ENCODE data around the gene EVI5L. TPM values are rescaled to one million over a fixed set of nuclear protein-coding genes. Genes with fewer than 3 reads are reported as not detected.
A peak's percentile ranks its signal among the peaks of the same experiment; 100 is the strongest.
"Not testable (repeated sequence)": the region's sequence is repeated elsewhere in the genome, so short reads cannot be mapped to it uniquely, and the experiment has no call there.

The EVI5L gene
- total and polyA plus RNA-seq, 2 donors (not counting 1 experiment from before 2014, with no cell fraction given): 10.4 to 16.5 TPM

DNA sequence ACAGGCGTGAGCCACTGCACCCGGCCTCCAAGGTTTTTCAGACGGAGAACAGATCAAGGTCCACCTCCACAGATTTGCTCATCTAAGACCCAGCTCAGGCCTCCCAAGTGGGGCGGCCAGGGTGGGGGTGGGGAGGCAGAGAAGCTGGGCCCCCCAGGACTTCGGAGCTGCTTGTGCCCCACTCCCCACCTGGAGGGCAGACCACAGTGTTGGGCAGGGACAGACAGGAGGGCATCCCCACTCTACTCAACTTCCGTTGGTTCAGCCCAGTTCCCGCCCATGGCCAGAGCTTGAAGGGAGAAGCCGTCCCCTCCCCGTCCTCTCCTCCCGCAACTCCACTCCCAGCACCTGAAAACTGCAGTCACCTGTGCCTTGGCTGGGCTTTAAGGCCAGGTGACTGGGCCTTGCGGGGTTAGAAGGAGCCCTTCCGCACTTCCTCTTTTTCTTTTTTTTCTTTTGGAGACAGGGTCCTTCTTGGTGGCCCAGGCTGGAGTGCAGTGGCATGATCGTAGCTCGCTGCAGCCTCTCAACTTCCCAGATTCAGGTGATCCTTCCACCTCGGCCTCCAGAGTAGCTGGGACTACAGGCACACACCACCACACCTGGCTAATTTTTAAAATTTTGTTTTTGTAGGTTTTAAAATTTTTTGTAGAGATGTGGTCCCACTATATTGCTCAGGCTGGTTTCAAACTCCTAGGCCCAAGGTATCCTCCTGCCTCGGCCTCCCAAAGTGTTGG is 57.6 kb downstream of the EVI5L start:
- no peak overlapping the region for H2AFZ ChIP-seq (ENCODE audit: low read length)
- H3K4me2 ChIP-seq (ENCODE audit: extremely low read depth, insufficient read depth, low read length): peak overlapping the region; percentile 87
- H3K27me3 ChIP-seq (ENCODE audit: control insufficient read depth, insufficient read depth, low read length): no peaks in the 10 kb centered on the region
- no peak overlapping the region for H3K27ac ChIP-seq (ENCODE audit: insufficient read depth, low read length)
- no peaks in the 10 kb centered on the region for H4K20me1 ChIP-seq (ENCODE audit: control insufficient read depth, extremely low read depth, insufficient read depth, low read length)
- no peaks in the 10 kb centered on the region for H3K36me3 ChIP-seq (ENCODE audit: control insufficient read depth, insufficient read depth, low read length)
- no peak for DNase-seq (ENCODE audit: low read depth in 2 of 2)
- no peaks in the 10 kb centered on the region for H3K4me1 ChIP-seq (ENCODE audit: control insufficient read depth, extremely low read depth, insufficient read depth, low read length)
- H3K79me2 ChIP-seq (ENCODE audit: control insufficient read depth, insufficient read depth, low read length): no peaks in the 10 kb centered on the region
- H3K9me3 ChIP-seq (ENCODE audit: control insufficient read depth, insufficient read depth, low read depth, low read length): no peaks in the 10 kb centered on the region
- no peak overlapping the region for H3K9ac ChIP-seq (ENCODE audit: insufficient read depth, low read length)
- H3K4me3 ChIP-seq (replicated peaks in 1 of 4; ENCODE audit: control extremely low read depth in 1 of 4, insufficient read depth in 1 of 4, low read depth in 3 of 4, low read length in 4 of 4): no peak overlapping the region
- TF ChIP-seq, protein P1, sequence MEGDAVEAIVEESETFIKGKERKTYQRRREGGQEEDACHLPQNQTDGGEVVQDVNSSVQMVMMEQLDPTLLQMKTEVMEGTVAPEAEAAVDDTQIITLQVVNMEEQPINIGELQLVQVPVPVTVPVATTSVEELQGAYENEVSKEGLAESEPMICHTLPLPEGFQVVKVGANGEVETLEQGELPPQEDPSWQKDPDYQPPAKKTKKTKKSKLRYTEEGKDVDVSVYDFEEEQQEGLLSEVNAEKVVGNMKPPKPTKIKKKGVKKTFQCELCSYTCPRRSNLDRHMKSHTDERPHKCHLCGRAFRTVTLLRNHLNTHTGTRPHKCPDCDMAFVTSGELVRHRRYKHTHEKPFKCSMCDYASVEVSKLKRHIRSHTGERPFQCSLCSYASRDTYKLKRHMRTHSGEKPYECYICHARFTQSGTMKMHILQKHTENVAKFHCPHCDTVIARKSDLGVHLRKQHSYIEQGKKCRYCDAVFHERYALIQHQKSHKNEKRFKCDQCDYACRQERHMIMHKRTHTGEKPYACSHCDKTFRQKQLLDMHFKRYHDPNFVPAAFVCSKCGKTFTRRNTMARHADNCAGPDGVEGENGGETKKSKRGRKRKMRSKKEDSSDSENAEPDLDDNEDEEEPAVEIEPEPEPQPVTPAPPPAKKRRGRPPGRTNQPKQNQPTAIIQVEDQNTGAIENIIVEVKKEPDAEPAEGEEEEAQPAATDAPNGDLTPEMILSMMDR (conservative IDR thresholded peaks at IDR 0.05 in 1 of 2, IDR thresholded peaks at IDR 0.05 in 1 of 2; ENCODE audit: low read depth in 1 of 2, low read length in 2 of 2): no peak
- TF ChIP-seq EZH2 (IDR thresholded peaks at IDR 0.05; ENCODE audit: low read length, missing control alignments): no peak

DNA sequence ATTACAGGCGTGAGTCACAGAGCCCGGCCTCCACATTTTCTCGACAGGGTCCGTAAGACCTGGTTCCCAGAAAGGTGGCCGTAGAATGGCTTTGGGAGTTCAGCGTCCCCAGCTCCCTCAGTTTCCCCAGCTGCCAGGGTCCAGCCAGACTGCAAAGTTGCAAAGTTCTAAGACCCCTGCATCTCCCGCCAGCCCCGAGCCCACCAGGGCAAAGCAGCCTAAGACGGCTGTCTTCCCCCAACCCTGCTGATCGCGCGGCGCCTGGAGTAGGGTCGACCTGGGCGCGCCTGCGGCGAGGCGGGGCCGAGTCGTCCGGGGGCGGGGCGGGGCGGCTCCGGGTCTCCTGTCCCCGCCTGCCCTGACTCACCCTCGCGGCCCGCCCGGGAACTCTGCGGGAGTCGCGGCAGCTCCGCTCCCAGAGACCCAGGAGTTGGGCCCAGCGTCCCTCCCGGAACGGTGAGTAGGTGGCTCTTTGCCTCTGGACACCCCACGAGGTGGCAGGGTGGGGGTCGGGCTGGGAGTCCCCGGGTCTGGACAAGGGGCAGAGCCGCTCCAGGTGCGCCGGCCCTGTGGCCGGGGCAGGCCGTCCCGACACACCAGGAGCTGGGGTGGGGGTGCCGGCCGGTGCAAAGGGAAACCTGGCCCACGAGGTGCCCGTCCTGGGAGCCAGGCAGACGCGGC is 58.3 kb downstream of the EVI5L start, which contains the start of gene LRRC8E:
Gene LRRC8E, plus strand, starts transcription at position 366 of the 681 bp plus-strand sequence. CDS start 7,094 bp downstream, outside the sequence.
- peak within 1 kb of the TSS; percentile 80 for H3K9ac ChIP-seq (ENCODE audit: insufficient read depth, low read length)
- H3K9me3 ChIP-seq (ENCODE audit: control insufficient read depth, insufficient read depth, low read depth, low read length): no peaks in the 10 kb centered on the region
- H3K27ac ChIP-seq (ENCODE audit: insufficient read depth, low read length): peak within 1 kb of the TSS; percentile 51
- no peaks in the 10 kb centered on the region for H3K4me1 ChIP-seq (ENCODE audit: control insufficient read depth, extremely low read depth, insufficient read depth, low read length)
- peak within 1 kb of the TSS; percentile 87 for H3K4me2 ChIP-seq (ENCODE audit: extremely low read depth, insufficient read depth, low read length)
- H4K20me1 ChIP-seq (ENCODE audit: control insufficient read depth, extremely low read depth, insufficient read depth, low read length): no peaks in the 10 kb centered on the region
- H2AFZ ChIP-seq (ENCODE audit: low read length): peak within 1 kb of the TSS; percentile 67
- DNase-seq (ENCODE audit: low read depth in 2 of 2): peak; percentile 44 to 72
- TF ChIP-seq, protein P1 (conservative IDR thresholded peaks at IDR 0.05 in 1 of 2, IDR thresholded peaks at IDR 0.05 in 1 of 2; ENCODE audit: low read depth in 1 of 2, low read length in 2 of 2): no peak
- no peak for TF ChIP-seq EZH2 (IDR thresholded peaks at IDR 0.05; ENCODE audit: low read length, missing control alignments)
- H3K27me3 ChIP-seq (ENCODE audit: control insufficient read depth, insufficient read depth, low read length): no peaks in the 10 kb centered on the region
- no peaks in the 10 kb centered on the region for H3K36me3 ChIP-seq (ENCODE audit: control insufficient read depth, insufficient read depth, low read length)
- H3K4me3 ChIP-seq (replicated peaks in 1 of 4; ENCODE audit: control extremely low read depth in 1 of 4, insufficient read depth in 1 of 4, low read depth in 3 of 4, low read length in 4 of 4): peak within 1 kb of the TSS; percentile 44 to 79 (median 56)
- H3K79me2 ChIP-seq (ENCODE audit: control insufficient read depth, insufficient read depth, low read length): no peaks in the 10 kb centered on the region

DNA sequence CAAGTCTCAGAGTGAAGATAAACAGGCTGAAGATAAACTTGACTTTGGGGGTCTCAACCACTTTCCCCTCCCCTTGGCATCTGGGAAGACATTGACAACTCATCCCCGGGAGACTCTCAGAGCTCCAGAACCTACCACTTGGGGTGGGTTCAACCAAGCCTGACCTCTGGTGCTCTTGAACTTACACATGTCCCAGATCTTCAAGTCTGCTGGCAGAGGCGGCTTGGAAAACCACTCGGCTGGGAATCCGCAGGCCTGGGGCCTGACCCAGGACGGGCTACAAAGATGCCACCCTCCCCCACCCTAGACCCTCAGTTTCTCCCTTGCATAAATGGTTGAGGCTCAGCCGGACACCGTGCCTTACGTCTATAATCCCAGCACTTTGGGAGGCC is 58.8 kb downstream of the EVI5L start:
- H4K20me1 ChIP-seq (ENCODE audit: control insufficient read depth, extremely low read depth, insufficient read depth, low read length): no peaks in the 10 kb centered on the region
- no peaks in the 10 kb centered on the region for H3K27me3 ChIP-seq (ENCODE audit: control insufficient read depth, insufficient read depth, low read length)
- TF ChIP-seq, protein P1 (conservative IDR thresholded peaks at IDR 0.05 in 1 of 2, IDR thresholded peaks at IDR 0.05 in 1 of 2; ENCODE audit: low read depth in 1 of 2, low read length in 2 of 2): no peak
- TF ChIP-seq EZH2 (IDR thresholded peaks at IDR 0.05; ENCODE audit: low read length, missing control alignments): no peak
- peak overlapping the region; percentile 44 to 79 (median 56) for H3K4me3 ChIP-seq (replicated peaks in 1 of 4; ENCODE audit: control extremely low read depth in 1 of 4, insufficient read depth in 1 of 4, low read depth in 3 of 4, low read length in 4 of 4)
- DNase-seq (ENCODE audit: low read depth in 2 of 2): no peak
- no peaks in the 10 kb centered on the region for H3K4me1 ChIP-seq (ENCODE audit: control insufficient read depth, extremely low read depth, insufficient read depth, low read length)
- H3K4me2 ChIP-seq (ENCODE audit: extremely low read depth, insufficient read depth, low read length): peak overlapping the region; percentile 87
- no peaks in the 10 kb centered on the region for H3K36me3 ChIP-seq (ENCODE audit: control insufficient read depth, insufficient read depth, low read length)
- peak overlapping the region; percentile 80 for H3K9ac ChIP-seq (ENCODE audit: insufficient read depth, low read length)
- no peaks in the 10 kb centered on the region for H3K9me3 ChIP-seq (ENCODE audit: control insufficient read depth, insufficient read depth, low read depth, low read length)
- H3K27ac ChIP-seq (ENCODE audit: insufficient read depth, low read length): peak overlapping the region; percentile 51
- no peaks in the 10 kb centered on the region for H3K79me2 ChIP-seq (ENCODE audit: control insufficient read depth, insufficient read depth, low read length)
- peak overlapping the region; percentile 65 for H2AFZ ChIP-seq (ENCODE audit: low read length)

DNA sequence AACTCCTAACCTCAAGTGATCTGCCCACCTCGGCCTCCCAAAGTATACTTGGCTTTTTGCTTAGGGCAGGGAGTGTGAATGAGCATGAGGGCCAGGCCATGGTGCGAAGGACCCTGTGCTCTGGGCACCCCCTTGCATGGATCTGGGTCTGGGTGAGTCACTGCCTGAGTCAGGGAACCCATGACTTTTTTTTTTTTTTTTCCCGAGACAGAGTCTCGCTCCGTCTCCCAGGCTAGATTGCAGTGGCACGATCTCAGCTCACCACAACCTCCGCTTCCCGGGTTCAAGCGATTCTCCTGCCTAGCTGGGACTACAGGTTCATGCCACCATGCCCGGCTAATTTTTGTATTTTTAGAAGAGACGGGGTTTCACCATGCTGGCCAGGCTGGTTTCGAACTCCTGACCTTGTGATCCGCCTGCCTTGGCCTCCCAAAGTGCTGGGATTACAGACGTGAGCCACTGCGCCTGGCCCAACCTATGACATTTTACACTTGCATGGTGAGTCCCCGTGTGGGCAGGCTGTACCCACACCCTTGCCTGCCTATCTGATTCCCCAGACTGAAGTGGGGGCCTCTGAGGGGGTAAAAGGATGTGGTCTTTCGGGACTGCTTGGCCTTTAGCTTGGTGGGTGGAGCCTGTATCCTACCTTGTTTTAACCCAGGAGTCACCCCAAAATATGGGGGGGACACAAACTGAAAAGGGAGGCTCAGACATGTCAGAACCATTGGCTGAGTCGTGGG is 63.5 kb downstream of the EVI5L start:
- not testable (repeated sequence) for H3K27me3 ChIP-seq (ENCODE audit: control insufficient read depth, insufficient read depth, low read length); H3K79me2 ChIP-seq (ENCODE audit: control insufficient read depth, insufficient read depth, low read length); H3K36me3 ChIP-seq (ENCODE audit: control insufficient read depth, insufficient read depth, low read length); H3K4me3 ChIP-seq (replicated peaks in 1 of 4; ENCODE audit: control extremely low read depth in 1 of 4, insufficient read depth in 1 of 4, low read depth in 3 of 4, low read length in 4 of 4); H4K20me1 ChIP-seq (ENCODE audit: control insufficient read depth, extremely low read depth, insufficient read depth, low read length); H3K27ac ChIP-seq (ENCODE audit: insufficient read depth, low read length); H3K4me2 ChIP-seq (ENCODE audit: extremely low read depth, insufficient read depth, low read length); H2AFZ ChIP-seq (ENCODE audit: low read length); H3K4me1 ChIP-seq (ENCODE audit: control insufficient read depth, extremely low read depth, insufficient read depth, low read length); H3K9me3 ChIP-seq (ENCODE audit: control insufficient read depth, insufficient read depth, low read depth, low read length); H3K9ac ChIP-seq (ENCODE audit: insufficient read depth, low read length)
- peak; percentile 48 to 69 for DNase-seq (ENCODE audit: low read depth in 2 of 2)
